Activated T-cell treated with anti-CD3 and anti-CD28 coated beads, Interleukin-2, amount 50 U/mL, for 48 hours (primary cell): ENCODE data around the gene SMLR1.
"Not testable (repeated sequence)": the region's sequence is repeated elsewhere in the genome, so short reads cannot be mapped to it uniquely, and the experiment has no call there.

Experiments
- DNase-seq, 2 experiments: peaks; one replicate each; pipeline ENCODE4 v3.0.0-alpha.2; 2020

The SMLR1 gene

DNA sequence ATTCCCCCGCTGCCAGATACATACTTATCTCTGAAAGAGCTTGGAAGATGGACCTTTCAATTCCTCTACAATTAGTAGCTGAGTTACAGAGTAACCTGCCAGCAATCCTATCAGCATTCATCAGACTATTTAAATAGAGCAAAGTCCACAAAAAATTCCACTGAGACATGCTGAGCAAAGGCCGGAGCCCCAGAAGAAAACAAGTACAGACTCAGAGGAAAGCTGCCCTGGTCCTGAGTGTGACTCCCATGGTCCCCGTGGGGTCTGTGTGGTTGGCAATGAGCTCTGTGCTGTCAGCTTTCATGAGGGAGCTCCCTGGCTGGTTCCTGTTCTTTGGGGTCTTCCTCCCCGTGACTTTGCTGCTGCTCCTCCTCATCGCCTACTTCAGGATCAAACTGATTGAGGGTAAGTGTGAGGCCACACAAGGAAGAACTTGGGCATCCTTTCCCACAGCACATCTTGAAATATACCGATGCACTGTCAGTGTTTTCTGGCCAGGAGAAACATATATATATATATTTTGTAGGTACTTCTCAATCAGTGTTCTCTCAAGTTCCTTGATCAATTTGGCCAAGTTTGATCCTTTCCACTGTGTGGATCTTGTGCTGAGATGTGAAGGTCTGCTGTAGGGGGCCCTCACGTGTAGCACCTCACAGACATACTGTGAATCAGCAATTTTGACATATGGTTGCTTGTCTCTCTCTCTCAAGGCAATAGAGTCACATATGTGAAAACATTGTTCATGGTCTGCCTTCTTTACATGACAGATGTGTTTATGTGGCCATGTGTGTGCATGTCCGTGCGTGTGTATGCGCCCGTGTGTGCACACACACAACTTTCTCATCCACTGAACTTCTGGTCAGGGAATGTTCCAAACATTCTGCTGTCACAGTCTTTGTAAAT, at the start of gene SMLR1:
TSS of gene SMLR1 (plus strand) at position 160 of the 903 bp plus-strand sequence. CDS start at position 168, 8 bp downstream.
- no peak for DNase-seq

GRCh38 chr6:130778946-130779657, 48.1 kb upstream of the SMLR1 start:
- DNase-seq = no peak

- no peak for DNase-seq
These were observed 47.6 kb upstream of the SMLR1 start for GRCh38 chr6:130779658-130780033.

GRCh38 chr6:130780122-130780521, 47.1 kb upstream of the SMLR1 start:
- no peak for DNase-seq

GRCh38 chr6:130781557-130781956, 45.6 kb upstream of the SMLR1 start:
- no peak for DNase-seq

DNA sequence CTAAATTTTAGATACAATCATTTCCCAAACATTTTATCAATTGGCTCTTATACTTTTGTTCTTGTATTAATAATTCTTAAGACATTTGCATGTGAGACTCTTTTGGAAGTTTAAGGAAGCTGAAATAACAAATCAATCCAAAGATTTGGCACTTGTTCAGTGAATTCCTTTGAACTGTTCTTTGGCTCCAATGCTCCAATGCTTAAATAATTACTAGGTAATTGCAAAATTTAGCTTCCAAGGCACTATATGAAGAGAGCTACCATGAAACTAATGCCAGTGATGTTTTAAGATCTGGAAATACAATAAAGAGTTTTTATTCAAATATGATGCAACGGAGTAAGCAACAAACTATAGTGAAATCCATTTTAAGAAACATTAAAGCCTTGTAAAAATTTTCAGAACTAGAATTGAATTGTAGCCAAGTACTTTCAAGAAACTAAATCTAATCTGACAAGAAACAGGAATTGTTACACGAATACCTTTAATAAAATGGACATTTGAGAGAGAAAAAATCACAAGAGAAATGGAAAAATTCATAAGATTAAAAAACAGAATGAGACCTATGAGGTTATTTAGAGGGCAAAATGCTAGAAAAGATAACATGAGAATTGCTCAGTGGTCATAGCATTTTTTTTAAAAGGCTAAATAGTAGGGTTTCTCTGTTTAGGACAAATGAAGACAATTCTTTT, 43.6 kb upstream of the SMLR1 start:
- DNase-seq = no peak

GRCh38 chr6:130787726-130788500, 39.3 kb upstream of the SMLR1 start:
- DNase-seq = no peak

DNA sequence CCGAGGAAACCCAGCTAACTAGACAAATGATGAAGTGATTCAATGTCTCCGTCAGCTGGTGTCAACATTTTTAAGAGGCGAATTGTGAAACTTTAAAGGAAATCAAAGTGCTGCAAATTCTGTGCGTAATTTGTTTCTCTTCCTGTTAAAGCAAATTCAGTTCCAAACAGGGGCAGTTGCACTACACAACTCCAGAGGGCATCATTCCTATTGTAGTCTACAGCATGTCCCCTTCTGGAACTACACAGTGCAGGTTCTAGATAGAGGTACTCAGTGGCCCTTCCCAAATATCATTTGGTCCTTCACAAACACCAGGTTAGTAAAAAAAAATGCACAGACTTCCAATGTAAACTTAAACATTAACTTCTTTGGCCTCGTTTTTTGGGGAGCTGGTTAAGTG, 38.3 kb upstream of the SMLR1 start:
- no peak for DNase-seq

GRCh38 chr6:130794010-130794697, 33.1 kb upstream of the SMLR1 start:
- no peak for DNase-seq

DNA sequence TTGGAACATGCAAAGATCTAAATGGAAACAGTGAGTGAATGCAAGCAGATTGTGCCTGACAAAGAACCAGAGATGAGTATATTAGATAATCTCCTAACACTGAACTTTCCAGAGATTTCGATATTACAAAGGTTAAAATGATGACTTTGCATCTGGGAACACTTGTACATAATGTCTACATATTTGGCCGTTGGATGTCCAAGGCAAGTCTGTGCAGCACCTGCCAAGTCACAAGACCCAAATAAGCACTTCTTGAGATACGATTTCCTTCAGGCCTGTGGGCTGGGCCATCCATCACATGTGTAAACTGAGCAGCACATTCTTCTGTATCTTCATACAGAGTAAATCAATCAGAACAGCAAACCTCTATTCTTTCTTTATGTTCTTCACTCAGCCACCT, 32.5 kb upstream of the SMLR1 start:
- DNase-seq = no peak

- no peak for DNase-seq
These were observed 30.8 kb upstream of the SMLR1 start for GRCh38 chr6:130796313-130796905.

GRCh38 chr6:130797061-130797460, 30.1 kb upstream of the SMLR1 start:
- DNase-seq = no peak

- DNase-seq = not testable (repeated sequence)
These were observed 25.8 kb upstream of the SMLR1 start for GRCh38 chr6:130801368-130801767.

- DNase-seq = no peak
These were observed 16.7 kb upstream of the SMLR1 start for GRCh38 chr6:130810307-130811030.

DNA sequence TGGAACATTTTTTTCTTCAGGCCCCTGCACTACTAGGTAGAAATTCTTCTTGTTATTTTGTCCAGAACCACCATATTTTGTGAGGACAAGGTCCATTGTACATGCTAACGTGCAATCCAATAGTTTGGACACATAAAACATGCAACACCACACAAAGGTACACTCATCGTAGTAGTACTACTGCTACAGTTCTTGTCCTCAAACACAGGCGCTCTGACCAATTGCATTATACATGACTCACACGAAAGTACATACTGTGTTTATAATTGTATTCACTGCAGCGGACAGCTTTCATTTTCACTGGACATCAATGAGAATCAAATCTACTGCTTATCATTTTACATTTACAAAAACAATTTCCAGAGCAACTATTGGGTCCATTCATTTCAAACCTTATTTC, 15.3 kb upstream of the SMLR1 start:
- no peak for DNase-seq

DNA sequence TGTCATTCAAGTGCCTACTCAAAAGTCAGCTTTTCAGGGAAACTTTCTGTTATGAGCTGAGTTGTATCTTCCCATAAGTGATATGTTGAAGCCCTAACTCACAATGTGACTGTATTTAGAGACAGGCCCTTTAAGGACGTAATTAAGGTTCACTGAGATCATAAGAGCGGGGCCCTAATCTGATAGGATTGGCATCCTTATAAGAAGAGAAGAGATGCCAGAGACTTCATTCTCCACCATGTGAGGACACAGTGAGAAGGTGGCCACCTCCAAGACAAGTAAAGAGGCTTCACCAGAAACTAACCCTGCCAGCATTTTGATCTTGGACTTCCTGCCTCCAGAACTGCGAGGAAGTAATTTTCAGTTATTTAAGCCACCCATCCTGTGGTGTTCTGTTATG, 12.7 kb upstream of the SMLR1 start:
- DNase-seq = no peak

- no peak for DNase-seq
These were observed 11.8 kb upstream of the SMLR1 start for GRCh38 chr6:130815200-130816071.

GRCh38 chr6:130822736-130823135, 4.5 kb upstream of the SMLR1 start:
- no peak for DNase-seq

GRCh38 chr6:130824978-130825694, 2.1 kb upstream of the SMLR1 start:
- DNase-seq = no peak
